GM21526 (cell line): ENCODE data around the gene CASP9.

Source experiments
- ATAC-seq: cut with Tn5 transposase; IDR thresholded peaks from one replicate; pipeline ENCODE4 v1.9.1; 2021; ENCODE audit warnings: moderate library complexity; ENCODE audit not compliant: unreplicated experiment, low FRiP score

The CASP9 gene

GRCh38 chr1:15524021-15524282, at the start of gene CASP9:
TSS of gene CASP9 (minus strand) at chr1:15524215. CDS start at chr1:15524200, 15 bp downstream.
- no peak for ATAC-seq

GRCh38 chr1:15573477-15573876, 49.5 kb upstream of the CASP9 start:
- ATAC-seq, result no peak

- no peak for ATAC-seq
Observed at GRCh38 chr1:15571266-15571665, 47.3 kb upstream of the CASP9 start.

DNA sequence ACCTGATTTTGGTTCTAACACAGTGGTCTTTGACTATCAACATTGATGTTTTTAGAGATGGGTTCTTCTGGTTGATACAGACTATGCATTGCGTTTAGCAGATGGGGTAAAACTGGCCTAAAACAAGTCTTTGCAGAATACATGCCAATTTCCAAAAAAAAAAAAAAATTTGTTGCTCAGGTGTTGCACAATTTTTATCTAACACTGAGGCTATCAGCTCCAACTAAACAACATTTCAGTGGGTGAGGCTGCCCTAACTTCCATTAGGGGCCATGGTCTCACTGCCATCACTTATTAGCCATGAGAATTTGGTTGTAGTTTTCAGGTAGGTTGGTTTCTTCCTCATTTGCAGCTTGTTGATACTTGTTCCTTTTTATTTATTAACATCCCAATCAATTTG, 46.8 kb upstream of the CASP9 start:
- ATAC-seq, result no peak

DNA sequence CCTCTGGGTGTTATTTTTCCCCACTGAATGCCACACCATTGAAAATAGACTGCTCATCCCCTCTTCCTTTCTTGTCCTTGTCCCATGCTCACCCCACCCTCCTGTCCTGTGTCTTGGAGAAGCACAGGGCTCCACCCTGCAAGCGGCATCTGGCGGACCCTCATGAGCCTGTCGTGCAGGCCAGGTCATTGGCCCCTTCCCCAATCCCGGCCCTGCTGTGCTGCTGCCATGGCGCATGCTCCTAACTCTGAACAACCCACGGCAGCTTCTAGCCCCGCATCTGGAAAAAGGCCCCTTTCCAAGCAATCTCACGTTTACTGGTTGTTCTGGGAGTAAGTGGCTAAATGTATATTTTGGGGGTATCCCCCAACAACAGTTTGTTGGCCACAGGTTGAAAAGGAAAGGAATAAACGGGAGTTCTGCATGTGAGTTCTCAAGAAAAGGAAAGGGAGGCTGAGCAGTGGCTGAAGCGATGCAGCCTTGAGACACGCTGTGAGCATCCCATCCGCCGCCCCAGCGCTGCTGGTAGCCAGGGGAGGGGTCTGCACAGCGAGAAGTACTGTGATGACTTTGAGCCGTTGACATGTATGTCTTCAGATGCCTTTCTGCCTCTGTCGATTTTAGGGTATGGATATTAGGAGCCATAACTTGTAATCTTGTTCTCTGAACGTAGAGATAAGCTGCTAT, 44.5 kb upstream of the CASP9 start:
- ATAC-seq, result no peak

DNA sequence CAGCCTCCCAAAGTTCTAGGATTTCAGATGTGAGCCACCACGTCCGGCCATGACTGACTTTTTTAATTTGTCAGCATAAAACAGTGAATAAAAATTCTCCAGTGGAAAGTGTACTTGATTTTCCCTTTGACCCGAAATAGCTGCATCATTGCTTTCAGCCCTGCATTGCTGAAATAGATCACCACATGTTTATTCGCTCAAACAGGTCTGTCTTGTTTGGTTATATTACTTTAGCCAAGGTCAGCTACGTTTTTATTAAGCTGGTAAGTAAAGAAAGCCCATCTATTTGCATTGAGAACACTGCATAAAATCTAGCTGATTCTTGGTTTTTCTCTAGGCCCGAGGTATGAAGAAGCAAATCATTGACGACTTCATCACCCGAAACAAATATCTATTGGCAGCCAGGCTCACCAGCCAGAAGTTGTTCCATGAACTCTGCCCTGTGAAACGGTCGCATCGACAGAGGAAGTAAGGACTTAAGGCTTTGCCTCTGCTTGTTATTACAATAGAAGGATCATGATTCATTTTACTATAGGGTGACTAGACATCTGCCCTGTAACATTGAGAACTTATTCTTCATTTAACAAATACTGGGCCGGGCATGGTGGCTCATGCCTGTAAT, 35.3 kb upstream of the CASP9 start:
- ATAC-seq, result no peak

GRCh38 chr1:15558516-15558915, 34.5 kb upstream of the CASP9 start:
- no peak for ATAC-seq

DNA sequence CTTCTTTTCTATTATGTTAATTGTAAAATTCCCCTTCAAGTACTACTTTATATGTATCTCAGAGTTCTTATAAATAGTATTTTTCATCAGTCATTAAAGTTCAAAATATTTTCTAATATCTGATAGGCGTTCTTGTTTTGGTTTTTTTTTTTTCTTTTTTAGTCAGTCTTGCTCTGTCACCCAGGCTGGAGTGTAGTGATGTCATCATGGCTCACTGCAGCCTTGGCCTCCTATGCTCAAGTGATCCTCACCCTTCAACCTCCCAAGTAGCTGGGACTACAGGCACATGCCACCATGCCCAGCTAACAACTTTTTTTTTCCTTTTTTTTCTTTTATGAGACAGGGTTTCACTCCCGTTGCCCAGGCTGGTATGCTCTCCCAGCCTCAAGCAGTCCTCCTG, 33.6 kb upstream of the CASP9 start:
- no peak for ATAC-seq

DNA sequence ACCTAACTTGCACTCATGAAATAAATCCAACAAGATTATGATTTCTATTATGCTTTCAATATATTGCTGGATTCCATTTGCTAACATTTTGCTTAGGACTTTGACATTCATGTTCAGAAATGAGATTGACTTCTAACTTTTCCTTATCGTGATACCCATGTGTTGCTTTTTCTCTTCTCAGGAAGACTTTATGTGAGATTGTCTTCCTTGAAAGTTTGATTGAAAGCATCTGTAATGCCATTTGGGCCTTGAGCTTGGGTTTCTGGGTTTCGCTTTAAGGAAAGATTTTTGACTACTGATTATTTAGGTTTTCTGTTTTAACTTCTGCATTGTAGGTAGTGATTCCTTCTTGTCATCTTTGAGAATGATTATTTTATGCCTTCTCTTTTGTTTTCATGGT, 33.0 kb upstream of the CASP9 start:
- ATAC-seq, result no peak

GRCh38 chr1:15550573-15550972, 26.6 kb upstream of the CASP9 start:
- ATAC-seq, result no peak

- no peak for ATAC-seq
Observed at GRCh38 chr1:15546641-15547040, 22.6 kb upstream of the CASP9 start.

DNA sequence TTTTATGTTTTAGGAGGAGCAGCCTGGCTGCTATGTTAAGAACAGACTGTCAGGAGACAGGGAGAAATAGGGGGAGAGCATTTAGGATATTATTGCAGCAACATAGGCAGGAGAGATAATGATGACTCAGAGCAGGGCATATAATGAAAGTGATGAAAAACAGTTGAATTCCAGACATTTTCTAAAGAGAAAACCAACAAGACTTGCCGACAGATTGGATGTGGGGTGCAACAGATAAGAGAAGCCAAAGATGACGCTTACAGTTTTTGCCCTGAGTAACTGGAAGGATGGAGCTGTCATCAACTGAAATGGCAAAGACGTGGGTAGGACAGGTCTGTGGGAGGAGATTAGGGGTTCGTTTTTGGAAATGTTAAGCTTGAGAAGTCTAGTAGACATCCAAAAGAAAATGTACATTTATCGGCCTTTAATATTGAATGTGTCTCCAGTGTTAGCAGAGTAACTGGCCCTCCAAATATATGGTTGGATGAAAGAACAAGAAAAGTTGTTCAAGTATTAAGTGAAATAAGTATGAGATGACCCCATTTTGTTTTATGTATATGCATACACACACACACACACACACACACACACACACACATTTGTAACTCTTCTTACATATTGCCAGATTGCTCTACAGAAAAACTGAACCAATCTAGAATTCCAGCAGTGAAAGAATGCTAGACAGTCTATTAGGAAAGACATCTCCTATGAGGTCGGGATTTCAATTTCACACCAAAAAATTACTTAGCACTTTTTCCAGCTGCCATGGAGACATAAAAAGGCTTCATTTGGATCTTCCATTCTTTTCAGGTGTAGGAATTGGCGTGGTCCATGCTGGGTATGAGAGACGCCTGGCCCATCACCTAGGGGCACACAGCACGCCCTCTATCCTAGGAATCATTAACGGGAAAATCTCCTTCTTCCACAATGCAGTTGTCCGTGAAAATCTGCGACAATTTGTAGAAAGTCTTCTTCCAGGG, 19.9 kb upstream of the CASP9 start:
- no peak for ATAC-seq

DNA sequence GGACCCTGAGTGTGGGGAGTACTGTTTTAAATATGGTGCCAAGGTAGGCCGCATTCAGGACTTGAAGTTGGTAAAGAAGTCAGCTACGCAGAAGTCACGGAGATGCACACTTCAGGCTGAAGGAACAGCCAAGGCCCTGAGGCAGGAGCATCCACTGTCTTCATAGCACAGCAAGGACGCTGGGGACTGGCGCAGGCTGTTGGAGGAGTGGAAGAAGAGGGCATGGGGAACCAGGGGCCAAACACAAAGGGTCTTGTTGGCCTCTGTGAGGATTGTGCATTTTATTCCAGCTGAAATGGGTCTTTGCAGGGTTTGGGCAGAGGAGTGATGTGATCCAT, 19.2 kb upstream of the CASP9 start:
- ATAC-seq, result no peak

GRCh38 chr1:15542388-15543250, 18.6 kb upstream of the CASP9 start:
- no peak for ATAC-seq

DNA sequence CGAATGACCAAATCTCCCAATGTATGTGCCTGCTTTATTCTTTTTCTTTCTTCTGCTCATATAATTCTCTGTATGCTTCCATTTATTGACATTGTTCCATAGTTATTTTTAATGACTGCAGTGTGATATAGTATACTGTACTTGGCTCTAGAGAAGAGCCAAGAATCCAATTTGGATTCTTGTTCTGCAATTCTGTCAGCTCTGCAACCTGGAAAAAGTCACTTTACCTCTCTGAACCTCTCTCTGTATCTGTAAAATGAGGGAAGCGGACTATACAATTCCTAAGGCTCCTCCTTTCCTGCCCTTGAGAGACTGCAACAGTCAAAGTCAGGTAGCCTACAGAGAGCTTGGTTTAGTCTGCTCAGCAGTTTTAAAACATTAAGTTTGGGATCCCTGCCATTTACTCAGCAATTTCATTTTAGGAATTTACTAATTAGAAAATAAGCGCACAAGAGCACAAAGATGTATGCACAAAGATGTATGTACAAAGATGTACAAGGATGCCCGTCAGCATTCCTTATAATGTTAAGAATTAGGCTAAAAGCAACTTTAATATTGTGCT, 17.3 kb upstream of the CASP9 start:
- no peak for ATAC-seq

GRCh38 chr1:15540186-15540585, 16.2 kb upstream of the CASP9 start:
- ATAC-seq, result no peak

- no peak for ATAC-seq
Observed at GRCh38 chr1:15538771-15539170, 14.8 kb upstream of the CASP9 start.

- ATAC-seq, result no peak
Observed at GRCh38 chr1:15531682-15532081, 7.7 kb upstream of the CASP9 start.

GRCh38 chr1:15531003-15531402, 7.0 kb upstream of the CASP9 start:
- no peak for ATAC-seq
